ENCODE results near the gene GRIA3. TPM values are rescaled to one million over a fixed set of nuclear protein-coding genes. Genes with fewer than 3 reads are reported as not detected.

Gene GRIA3
- total RNA-seq, 4 donors from 2014 or later: 0.19 to 0.44 TPM; not detected in 2

DNA sequence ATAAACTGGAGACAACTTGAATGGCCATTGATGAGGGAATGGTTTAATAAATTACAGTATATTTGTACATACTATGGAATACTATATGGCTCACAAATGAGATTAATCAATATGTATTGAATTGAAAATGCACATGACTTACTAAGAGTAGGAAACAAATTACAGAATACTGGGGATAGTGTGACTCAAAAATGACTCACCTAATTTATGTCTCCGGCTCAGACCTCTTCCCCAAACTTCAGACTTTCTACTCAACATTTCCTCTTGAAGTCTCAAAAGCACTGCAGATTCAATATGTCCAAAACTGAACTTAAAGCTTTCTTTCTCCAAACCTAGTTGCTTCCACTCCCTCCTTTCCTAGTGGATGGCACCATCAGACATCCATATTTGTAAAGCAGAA, 28.8 kb upstream of the GRIA3 start:
- H3K36me3 ChIP-seq: no peaks in the 10 kb centered on the region
- 40 to 76% methylated on average over 1 of the region's 1 CpG for WGBS, 2 donors
- no peaks in the 10 kb centered on the region for H3K27me3 ChIP-seq
- H3K27ac ChIP-seq: no peak overlapping the region
- no peaks in the 10 kb centered on the region for H3K9me3 ChIP-seq
- H3K4me1 ChIP-seq: no peaks in the 10 kb centered on the region
- intact Hi-C loops (cut with DNase I): no loop called here
- H3K4me3 ChIP-seq: no peak overlapping the region
- DNase-seq: no peak
- TF ChIP-seq, protein P1, sequence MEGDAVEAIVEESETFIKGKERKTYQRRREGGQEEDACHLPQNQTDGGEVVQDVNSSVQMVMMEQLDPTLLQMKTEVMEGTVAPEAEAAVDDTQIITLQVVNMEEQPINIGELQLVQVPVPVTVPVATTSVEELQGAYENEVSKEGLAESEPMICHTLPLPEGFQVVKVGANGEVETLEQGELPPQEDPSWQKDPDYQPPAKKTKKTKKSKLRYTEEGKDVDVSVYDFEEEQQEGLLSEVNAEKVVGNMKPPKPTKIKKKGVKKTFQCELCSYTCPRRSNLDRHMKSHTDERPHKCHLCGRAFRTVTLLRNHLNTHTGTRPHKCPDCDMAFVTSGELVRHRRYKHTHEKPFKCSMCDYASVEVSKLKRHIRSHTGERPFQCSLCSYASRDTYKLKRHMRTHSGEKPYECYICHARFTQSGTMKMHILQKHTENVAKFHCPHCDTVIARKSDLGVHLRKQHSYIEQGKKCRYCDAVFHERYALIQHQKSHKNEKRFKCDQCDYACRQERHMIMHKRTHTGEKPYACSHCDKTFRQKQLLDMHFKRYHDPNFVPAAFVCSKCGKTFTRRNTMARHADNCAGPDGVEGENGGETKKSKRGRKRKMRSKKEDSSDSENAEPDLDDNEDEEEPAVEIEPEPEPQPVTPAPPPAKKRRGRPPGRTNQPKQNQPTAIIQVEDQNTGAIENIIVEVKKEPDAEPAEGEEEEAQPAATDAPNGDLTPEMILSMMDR (IDR thresholded peaks at IDR 0.05): no peak
- TF ChIP-seq POLR2A (IDR thresholded peaks at IDR 0.05): no peak

DNA sequence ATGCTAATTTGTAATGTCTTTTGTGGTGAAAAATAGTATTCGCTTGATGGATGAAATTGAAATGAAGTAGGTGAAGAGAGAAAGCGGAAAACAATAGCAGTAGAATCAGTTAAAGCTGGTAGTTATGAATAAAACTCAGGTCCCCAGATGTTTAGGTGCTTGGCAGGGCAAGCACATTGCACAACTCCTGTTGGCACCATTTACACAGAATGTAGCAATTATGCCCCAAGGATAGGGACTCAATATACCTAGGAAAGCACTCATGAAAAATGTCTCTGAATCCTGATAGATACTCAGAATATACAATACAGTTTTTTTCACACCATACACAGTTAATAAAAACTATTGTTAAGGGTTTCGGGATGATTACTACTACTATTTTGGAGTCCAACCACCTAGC, 26.5 kb upstream of the GRIA3 start:
- intact Hi-C loops (cut with DNase I): no loop called here
- Histone ChIP-seq H3K36me3 (no peaks in the 10 kb centered on the region), H3K9me3 (peaks cover 0 to 2% (median 0%) of the 10 kb centered on the region in 3 donors), H3K4me1 (no peaks in the 10 kb centered on the region), H3K4me3 (no peak overlapping the region), H3K27me3 (no peaks in the 10 kb centered on the region), H3K27ac (no peak overlapping the region)
- no peak for TF ChIP-seq POLR2A (IDR thresholded peaks at IDR 0.05)
- TF ChIP-seq, protein P1 (IDR thresholded peaks at IDR 0.05): no peak
- 30 to 63% methylated on average over 3 of the region's 3 CpGs for WGBS, 2 donors
- DNase-seq: no peak

DNA sequence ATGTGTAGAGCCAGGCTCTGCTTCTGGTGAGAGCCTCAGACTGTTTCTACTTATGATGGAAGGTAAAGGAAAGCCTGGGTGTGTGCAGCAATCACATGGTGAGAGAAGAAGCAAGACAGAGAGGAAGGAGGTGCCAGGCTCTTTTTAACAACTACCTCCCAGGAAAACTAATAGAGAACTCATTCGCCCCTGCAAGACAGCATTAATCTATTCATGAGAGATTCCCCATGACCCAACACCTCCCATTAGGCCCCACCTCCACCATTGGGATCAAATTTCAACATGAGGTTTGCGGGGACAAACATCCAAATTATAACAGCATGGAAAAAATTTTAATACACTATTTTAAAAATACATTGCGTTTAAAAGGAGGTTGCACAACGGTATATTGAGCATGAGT, 24.7 kb upstream of the GRIA3 start:
- no peak for DNase-seq
- Histone ChIP-seq H3K27me3 (no peaks in the 10 kb centered on the region), H3K27ac (no peak overlapping the region), H3K9me3 (peaks cover 0 to 2% (median 0%) of the 10 kb centered on the region in 3 donors), H3K4me3 (no peak overlapping the region), H3K4me1 (no peaks in the 10 kb centered on the region), H3K36me3 (no peaks in the 10 kb centered on the region)
- 63 to 100% methylated on average over 3 to 4 of the region's 4 CpGs for WGBS, 2 donors
- intact Hi-C loops (cut with DNase I): no loop called here
- no peak for TF ChIP-seq POLR2A (IDR thresholded peaks at IDR 0.05)
- TF ChIP-seq, protein P1 (IDR thresholded peaks at IDR 0.05): no peak

DNA sequence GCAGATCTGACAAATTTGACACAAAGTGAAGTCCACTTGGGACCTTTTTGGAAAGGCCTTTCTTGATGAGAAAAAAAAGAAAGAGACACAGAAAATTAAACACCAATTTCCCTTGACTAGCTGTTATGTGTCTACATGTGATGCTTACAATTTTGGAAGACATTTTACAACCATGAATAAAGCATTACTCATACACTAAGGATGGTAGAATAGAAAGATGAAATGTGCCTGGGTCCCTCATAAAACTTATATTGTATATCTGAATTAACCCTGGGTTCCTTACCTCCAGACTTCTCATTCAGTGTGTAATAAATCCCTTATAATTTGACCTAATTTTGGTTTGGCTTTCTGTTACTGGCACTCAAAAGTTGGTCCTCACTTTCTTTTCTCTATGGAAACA, 16.5 kb upstream of the GRIA3 start:
- no peak overlapping the region for H3K4me3 ChIP-seq
- H3K27ac ChIP-seq: no peak overlapping the region
- H3K4me1 ChIP-seq: no peaks in the 10 kb centered on the region
- intact Hi-C loops (cut with DNase I): no loop called here
- H3K36me3 ChIP-seq: no peaks in the 10 kb centered on the region
- no peaks in the 10 kb centered on the region for H3K9me3 ChIP-seq
- TF ChIP-seq, protein P1 (IDR thresholded peaks at IDR 0.05): no peak
- no peak for TF ChIP-seq POLR2A (IDR thresholded peaks at IDR 0.05)
- DNase-seq: no peak
- H3K27me3 ChIP-seq: no peaks in the 10 kb centered on the region

DNA sequence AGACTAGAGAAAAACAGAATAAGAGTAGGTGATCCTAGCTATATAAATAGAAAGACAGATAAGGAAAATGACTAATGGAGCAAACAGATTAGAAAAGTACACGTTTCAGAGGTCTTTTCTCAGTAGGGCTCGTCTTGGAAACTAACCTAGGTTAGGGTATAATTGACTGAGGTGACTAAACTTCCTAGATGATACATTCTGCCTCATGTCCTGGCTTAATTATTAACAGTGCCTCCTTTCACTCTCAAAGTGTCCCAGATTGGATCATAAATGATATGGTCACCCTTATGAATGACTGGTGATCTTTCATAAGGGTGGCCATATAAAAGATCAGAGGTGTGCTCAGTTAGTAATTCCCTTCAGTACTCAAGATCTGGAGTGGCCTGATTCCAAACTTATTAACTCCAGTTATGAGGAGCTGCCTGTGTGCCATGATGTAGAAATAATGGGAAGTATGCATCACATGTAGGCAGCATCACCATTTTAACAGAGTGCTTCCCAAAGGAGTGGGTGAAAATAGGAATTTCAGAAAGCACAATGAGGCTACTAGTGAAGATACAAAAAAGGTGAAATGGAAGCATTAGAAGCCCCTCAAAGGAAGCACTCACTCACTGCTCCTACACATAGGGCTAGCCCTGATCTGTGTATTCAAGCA, 14.7 kb upstream of the GRIA3 start:
- intact Hi-C loops (cut with DNase I): no loop called here
- Histone ChIP-seq H3K27ac (no peak overlapping the region), H3K36me3 (no peaks in the 10 kb centered on the region), H3K4me3 (no peak overlapping the region), H3K9me3 (no peaks in the 10 kb centered on the region), H3K4me1 (no peaks in the 10 kb centered on the region), H3K27me3 (no peaks in the 10 kb centered on the region)
- DNase-seq: no peak
- WGBS, 2 donors: 14 to 24% methylated on average over 2 of the region's 2 CpGs
- TF ChIP-seq, protein P1 (IDR thresholded peaks at IDR 0.05): no peak
- no peak for TF ChIP-seq POLR2A (IDR thresholded peaks at IDR 0.05)
